Body of pancreas (tissue), 4 donors: ENCODE measurements around the gene PROZ. TPM values are rescaled to one million over a fixed set of nuclear protein-coding genes. Genes with fewer than 3 reads are reported as not detected.

Experiments
- ATAC-seq: fragments of 150-250 bp; one replicate; pipeline ENCODE4 v1.9.1; 2016
- DNase-seq, 4 donors: peaks; one replicate each; pipeline ENCODE4 v3.0.0-alpha.2; 2019
- H3K27ac ChIP-seq, 4 donors: fragments of 200-600 bp; sonication (generic); 1 replicate in 3 of 4; 2 replicates in 1 of 4; pipeline versions ENCODE4 v1.5.1 to v1.6.1; 2016 to 2019; ENCODE audit warnings: mild to moderate bottlenecking in 1 of 4, mixed read lengths in 1 of 4, moderate library complexity in 1 of 4
- H3K27me3 ChIP-seq, 2 donors: fragments of 200-600 bp; sonication (generic); one replicate each; pipeline ENCODE4 v1.6.0; 2016; ENCODE audit warnings: mild to moderate bottlenecking in 1 of 2
- H3K36me3 ChIP-seq, 2 donors: fragments of 200-600 bp; sonication (generic); replicated peaks in 1 of 2; 2 replicates each; pipeline ENCODE4 v1.5.1; 2016; ENCODE audit warnings: low read depth in 2 of 2; ENCODE audit not compliant: insufficient read depth in 1 of 2
- H3K4me1 ChIP-seq: fragments of 200-600 bp; sonication (generic); one replicate; pipeline ENCODE4 v1.6.0; 2016
- H3K4me3 ChIP-seq, 2 donors: fragments of 200-600 bp; sonication (generic); 1 replicate in 1 of 2; 2 replicates in 1 of 2; pipeline ENCODE4 v1.5.1; 2016 to 2019
- H3K9me3 ChIP-seq, 3 donors: fragments of 200-600 bp; sonication (generic); 1 replicate in 2 of 3; 2 replicates in 1 of 3; pipeline ENCODE4 v1.5.1; 2016
- POLR2A ChIP-seq, 3 donors: fragments of 450-650 bp; IDR thresholded peaks; one replicate each; pipeline ENCODE4 v1.6.1; 2016; ENCODE audit warnings: antibody characterized with exemption in 3 of 3, mild to moderate bottlenecking in 2 of 3
- WGBS, 2 donors: methylation state at CpG; one replicate each; pipeline ENCODE4 v1.1.5; 2017; 5-methylcytosine and 5-hydroxymethylcytosine counted together
- intact Hi-C: fragments of 100-400 bp; cut with DNase I; formaldehyde crosslinking; loops from one replicate; pipeline ENCODE4 v1.15.1; 2023
- total RNA-seq, 2 donors: library from RNA; depleted of rRNA; stranded (reverse); fragments of >200 nt; gene quantifications; one replicate each; pipeline ENCODE4 v1.1.0, GENCODE V29; 2016
- TF ChIP-seq, protein P1 (sequence below), 7 experiments: fragments of 450-650 bp in 4 of 7; fragments of 200-600 bp in 3 of 7; sonication (generic) in 3 of 7; IDR thresholded peaks; one replicate each; pipeline ENCODE4 v1.5.1; 2016 to 2019; ENCODE audit warnings: antibody characterized with exemption in 7 of 7

Gene PROZ
- total RNA-seq, 2 donors from 2014 or later: not detected

- DNase-seq (no peak), ATAC-seq (no peak)
- intact Hi-C loops: no loop called here
- no peaks in the 10 kb centered on the region for H3K4me1 ChIP-seq
- no peaks in the 10 kb centered on the region for H3K36me3 ChIP-seq
- no peaks in the 10 kb centered on the region for H3K9me3 ChIP-seq
- H3K4me3 ChIP-seq: no peak overlapping the region
- no peaks in the 10 kb centered on the region for H3K27me3 ChIP-seq
- WGBS, 2 donors: 70 to 76% methylated on average over 5 of the region's 5 CpGs
- H3K27ac ChIP-seq: no peak overlapping the region
- TF ChIP-seq POLR2A (IDR thresholded peaks at IDR 0.05): no peak
- TF ChIP-seq, protein P1, sequence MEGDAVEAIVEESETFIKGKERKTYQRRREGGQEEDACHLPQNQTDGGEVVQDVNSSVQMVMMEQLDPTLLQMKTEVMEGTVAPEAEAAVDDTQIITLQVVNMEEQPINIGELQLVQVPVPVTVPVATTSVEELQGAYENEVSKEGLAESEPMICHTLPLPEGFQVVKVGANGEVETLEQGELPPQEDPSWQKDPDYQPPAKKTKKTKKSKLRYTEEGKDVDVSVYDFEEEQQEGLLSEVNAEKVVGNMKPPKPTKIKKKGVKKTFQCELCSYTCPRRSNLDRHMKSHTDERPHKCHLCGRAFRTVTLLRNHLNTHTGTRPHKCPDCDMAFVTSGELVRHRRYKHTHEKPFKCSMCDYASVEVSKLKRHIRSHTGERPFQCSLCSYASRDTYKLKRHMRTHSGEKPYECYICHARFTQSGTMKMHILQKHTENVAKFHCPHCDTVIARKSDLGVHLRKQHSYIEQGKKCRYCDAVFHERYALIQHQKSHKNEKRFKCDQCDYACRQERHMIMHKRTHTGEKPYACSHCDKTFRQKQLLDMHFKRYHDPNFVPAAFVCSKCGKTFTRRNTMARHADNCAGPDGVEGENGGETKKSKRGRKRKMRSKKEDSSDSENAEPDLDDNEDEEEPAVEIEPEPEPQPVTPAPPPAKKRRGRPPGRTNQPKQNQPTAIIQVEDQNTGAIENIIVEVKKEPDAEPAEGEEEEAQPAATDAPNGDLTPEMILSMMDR (IDR thresholded peaks at IDR 0.05): no peak
These were observed 18.9 kb upstream of the PROZ start for GRCh38 chr13:113139577-113139976.

DNA sequence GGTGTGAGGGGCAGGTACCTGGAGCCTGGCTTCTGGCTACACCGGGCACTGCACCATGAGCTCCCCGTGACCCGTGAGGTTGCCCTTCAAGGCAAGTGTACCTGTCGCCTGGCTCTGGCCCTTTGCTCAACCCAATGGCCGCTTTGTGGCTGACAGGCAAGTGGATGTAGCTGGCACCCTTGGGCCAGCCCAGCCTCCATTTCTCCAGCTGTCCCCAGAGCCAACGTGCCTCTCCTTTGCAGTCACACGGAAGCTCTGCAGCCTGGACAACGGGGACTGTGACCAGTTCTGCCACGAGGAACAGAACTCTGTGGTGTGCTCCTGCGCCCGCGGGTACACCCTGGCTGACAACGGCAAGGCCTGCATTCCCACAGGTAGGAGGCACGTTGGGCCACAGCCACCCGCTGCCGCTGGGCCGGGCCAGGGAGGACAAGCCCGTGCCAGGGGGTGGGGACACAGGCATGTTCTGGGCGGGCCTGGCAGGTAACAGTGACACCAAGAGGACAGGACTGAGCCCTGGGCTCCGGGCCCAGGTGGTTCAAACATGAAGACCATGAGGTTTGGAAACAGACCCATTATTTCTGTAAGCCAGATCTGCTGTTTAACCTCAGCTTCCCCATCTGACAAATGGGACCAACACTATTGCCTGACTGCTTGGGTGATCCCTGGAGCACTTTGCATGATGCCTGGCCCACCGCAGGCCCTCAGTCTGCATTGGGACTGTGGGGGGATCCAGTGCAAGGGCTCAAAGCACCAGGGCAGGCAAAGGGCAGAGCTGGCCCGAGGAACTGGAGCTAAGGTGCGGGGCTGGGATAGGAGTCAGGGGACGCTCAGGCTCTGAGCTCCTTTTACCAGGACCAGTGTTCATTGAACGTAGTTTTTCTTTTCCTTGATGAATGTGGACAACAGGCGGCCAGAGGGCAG, 17.5 kb upstream of the PROZ start:
- no peaks in the 10 kb centered on the region for H3K36me3 ChIP-seq
- ATAC-seq (no peak), DNase-seq (no peak)
- no peaks in the 10 kb centered on the region for H3K4me1 ChIP-seq
- no peak overlapping the region for H3K27ac ChIP-seq
- H3K9me3 ChIP-seq: no peaks in the 10 kb centered on the region
- intact Hi-C loops: loop anchor here (10.0 kb wide), 1 partner anchor 186 kb away; no protein-coding TSS in a partner anchor
- 88 to 89% methylated on average over 22 to 24 of the region's 26 CpGs for WGBS, 2 donors
- H3K4me3 ChIP-seq: no peak overlapping the region
- TF ChIP-seq POLR2A (IDR thresholded peaks at IDR 0.05): no peak
- TF ChIP-seq, protein P1 (IDR thresholded peaks at IDR 0.05): no peak
- H3K27me3 ChIP-seq: no peaks in the 10 kb centered on the region

DNA sequence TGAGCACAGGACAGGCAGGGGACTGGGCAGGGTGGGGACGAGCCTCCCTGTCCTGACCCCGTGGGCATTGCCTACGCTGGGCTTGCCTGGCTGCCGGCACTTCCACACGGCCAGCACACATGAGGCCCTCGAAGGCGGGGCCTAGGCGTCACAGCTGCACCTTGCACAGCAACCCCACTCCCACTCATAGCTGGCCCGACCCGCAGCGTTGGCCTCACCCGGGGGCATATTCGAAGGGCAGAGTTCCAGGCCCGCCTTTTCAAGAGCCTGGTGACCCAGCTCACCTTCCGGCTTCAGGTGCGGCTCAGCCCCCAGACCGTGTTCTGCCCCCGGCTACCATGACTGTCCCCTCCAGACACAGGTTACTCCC, 16.9 kb upstream of the PROZ start:
- no peak for TF ChIP-seq POLR2A (IDR thresholded peaks at IDR 0.05)
- TF ChIP-seq, protein P1 (IDR thresholded peaks at IDR 0.05): no peak
- H3K27me3 ChIP-seq: no peaks in the 10 kb centered on the region
- DNase-seq: no peak
- H3K4me3 ChIP-seq: no peak overlapping the region
- intact Hi-C loops: loop anchor here (10.0 kb wide), 1 partner anchor 187 kb away; no protein-coding TSS in a partner anchor
- no peak overlapping the region for H3K27ac ChIP-seq
- ATAC-seq: no peak
- H3K4me1 ChIP-seq: no peaks in the 10 kb centered on the region
- H3K36me3 ChIP-seq: no peaks in the 10 kb centered on the region
- no peaks in the 10 kb centered on the region for H3K9me3 ChIP-seq
- 87 to 91% methylated on average over 18 of the region's 18 CpGs for WGBS, 2 donors

- no peak for DNase-seq
- 83 to 85% methylated on average over 7 of the region's 7 CpGs for WGBS, 2 donors
- TF ChIP-seq POLR2A (IDR thresholded peaks at IDR 0.05): no peak
- TF ChIP-seq, protein P1 (IDR thresholded peaks at IDR 0.05): no peak
- no peak for ATAC-seq
- no peaks in the 10 kb centered on the region for H3K9me3 ChIP-seq
- H3K4me1 ChIP-seq: no peaks in the 10 kb centered on the region
- H3K27ac ChIP-seq: no peak overlapping the region
- intact Hi-C loops: loop anchor here (10.0 kb wide), 1 partner anchor 188 kb away; no protein-coding TSS in a partner anchor
- no peaks in the 10 kb centered on the region for H3K27me3 ChIP-seq
- no peak overlapping the region for H3K4me3 ChIP-seq
- no peaks in the 10 kb centered on the region for H3K36me3 ChIP-seq
These were observed 15.6 kb upstream of the PROZ start for GRCh38 chr13:113142876-113143275.
